NCI-H748 (cell line): ENCODE measurements around the gene NUCB1.

Experiments used
- DNase-seq: peaks from one replicate; lab custom pipeline; 2025; ENCODE audit not compliant: unreplicated experiment; lab: John Stamatoyannopoulos, UW

The NUCB1 gene

GRCh38 chr19:48933382-48933932 is 33.3 kb downstream of the NUCB1 start, which contains the start of gene DHDH:
Gene DHDH, plus strand, starts transcription at chr19:48933699. Its CDS starts 23 bp downstream, at chr19:48933722.
- peak; percentile 99 for DNase-seq

- DNase-seq: no peak
These were observed 34.7 kb downstream of the NUCB1 start for GRCh38 chr19:48934837-48935236.

GRCh38 chr19:48935864-48936263 is 35.8 kb downstream of the NUCB1 start:
- no peak for DNase-seq

DNA sequence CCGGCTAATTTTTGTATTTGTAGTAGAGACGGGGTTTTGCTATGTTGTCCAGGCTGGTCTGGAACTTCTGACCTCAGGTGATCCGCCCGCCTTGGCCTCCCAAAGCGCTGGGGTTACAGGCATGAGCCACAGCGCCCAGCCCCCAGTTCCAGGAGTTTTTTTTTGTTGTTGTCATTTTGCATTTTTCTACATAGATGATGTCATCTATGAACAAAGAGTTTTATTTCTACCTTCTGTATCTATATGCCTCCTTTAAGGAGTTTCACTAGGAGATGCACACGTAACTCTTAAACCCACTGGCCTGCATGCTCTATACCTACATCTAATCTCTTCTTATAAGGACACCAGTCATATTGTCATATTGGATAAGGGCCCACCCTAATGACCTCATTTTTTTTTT is 38.1 kb downstream of the NUCB1 start:
- DNase-seq: no peak

DNA sequence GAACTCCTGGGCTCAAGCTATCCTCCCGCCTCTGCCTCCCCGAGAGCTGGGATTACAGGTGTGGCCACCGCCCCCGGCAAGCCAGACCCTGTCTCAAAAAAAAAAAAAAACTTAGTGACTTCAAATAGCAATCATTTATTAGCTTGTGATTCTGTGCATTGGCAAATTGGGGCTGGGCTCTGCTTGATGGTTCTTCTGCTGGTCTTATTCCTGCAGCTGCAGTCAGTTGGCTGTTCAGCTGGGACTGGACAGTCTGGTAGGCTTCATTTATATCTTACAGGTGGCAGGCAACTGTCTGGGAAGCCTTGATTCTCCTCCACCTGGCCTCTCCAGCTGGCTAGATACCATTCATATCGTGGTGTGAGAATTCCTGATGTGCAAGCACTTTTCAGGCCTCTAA is 40.8 kb downstream of the NUCB1 start:
- no peak for DNase-seq

DNA sequence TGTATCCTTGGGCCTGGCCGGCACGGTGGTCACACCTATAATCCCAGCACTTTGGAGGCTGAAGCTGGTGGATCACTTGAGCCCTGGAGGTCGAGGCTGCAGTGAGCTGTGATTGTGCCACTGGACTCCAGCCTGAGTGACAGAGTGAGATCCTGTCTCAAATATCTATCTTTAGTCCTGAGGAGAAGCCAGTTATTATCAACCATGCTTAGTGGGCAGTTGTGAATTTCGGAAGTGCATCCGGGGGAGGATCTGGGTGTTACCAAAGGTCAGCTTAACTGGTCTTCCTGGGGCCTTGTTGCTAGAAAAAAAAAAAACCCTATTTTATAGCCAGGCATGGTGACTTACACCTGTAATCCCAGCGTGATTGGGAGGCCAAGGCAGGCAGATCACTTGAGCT is 43.0 kb downstream of the NUCB1 start:
- no peak for DNase-seq

GRCh38 chr19:48945415-48945814 is 45.3 kb downstream of the NUCB1 start:
- DNase-seq: no peak

DNA sequence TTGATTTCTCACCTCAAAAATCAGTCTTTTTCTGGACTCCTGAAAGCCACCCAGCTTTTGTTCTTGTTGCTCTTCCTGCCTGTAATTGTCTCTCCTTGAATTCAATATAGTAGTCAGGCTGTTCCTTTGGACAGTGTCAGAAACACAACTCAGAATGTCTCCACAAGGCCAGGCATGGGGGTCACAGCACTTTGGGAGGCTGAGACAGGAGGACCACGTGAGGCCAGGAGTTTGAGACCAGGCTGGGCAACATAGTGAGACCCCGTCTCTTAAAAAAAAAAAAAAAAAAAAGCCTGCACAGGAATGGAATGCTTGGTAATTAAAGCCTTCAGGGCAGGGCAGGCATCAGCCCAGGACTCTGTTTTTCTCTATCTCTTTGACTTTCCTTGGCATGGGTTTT is 45.7 kb downstream of the NUCB1 start:
- DNase-seq: no peak

DNA sequence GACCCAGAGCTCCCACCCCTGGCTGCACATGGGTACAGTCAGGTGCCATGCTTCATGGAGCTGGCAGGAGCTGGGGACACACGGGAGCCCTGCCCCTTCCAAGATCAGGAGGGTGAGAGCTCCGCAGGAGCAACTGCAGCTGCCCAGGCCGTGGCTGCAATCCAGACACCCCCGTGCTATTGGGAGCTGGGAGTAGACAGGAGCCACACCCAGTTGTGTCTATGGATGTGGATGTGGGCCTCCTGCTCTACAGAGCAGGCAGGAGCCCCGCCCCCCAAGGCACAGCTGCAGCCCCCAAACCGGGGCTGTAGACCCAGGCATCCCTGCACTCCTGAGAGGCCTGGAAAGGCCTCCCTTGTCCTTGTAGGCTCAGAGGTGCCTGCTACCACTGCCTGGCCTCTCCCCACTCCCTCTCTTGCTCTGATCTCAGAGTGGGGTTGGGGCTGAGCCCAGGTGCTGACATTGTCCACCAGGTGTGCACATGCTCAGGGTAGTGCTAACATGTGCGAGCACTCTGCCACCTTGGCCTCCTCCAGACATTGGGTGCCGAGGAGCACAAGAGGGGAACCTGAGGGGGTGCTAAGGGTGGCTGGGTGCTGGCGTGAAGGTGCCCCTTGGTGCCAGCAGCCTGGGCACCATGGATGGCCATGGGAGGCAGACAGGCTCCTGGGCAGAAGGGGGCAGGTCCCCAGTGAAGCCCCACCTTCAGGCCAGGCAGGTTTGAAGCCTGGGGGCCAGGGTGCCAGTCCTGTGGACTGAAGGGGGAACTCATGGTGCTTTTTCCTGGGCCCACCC is 46.5 kb downstream of the NUCB1 start:
- no peak for DNase-seq

GRCh38 chr19:48947258-48947542 is 47.1 kb downstream of the NUCB1 start:
- no peak for DNase-seq

DNA sequence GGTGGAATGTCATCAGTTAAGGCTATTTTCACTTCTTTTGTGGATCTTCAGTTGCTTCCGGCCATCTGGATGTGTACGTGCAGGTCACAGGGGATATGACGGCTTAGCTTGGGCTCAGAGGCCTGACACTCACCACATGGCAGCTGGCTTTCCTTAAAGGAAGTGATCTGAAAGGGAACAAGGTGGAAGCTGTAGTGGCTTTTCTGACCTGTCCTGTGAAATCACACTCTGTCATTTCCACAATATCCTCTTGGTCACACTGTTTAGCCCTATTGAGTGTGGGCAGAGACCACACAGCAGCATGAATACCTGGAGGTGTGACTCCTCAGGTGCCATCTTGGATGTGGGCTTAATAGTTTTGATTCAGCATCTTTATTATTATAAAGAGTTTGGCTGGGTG is 50.0 kb downstream of the NUCB1 start:
- no peak for DNase-seq

- DNase-seq: no peak
These were observed 50.9 kb downstream of the NUCB1 start for GRCh38 chr19:48950830-48951519.

DNA sequence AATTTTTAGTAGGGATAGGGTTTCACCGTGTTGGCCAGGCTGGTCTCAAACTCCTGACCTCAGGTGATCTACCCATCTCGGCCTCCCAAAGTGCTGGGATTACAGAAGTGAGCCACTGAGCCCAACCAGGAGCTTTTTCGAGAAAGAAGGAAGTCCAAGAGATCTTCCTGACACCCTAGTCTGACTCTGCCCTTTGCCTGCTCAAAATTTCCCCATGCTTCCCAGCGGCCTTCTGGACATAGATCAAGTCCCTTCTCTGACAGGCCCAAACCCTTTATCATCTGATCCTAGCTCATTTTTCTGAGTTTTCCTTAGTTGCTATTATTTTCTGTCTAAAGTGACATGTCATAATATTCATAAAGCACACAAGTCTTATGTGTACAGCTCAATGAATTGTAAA is 53.0 kb downstream of the NUCB1 start:
- DNase-seq: no peak

- DNase-seq: no peak
These were observed 54.0 kb downstream of the NUCB1 start for GRCh38 chr19:48953990-48954594.

- peak; percentile 100 for DNase-seq
These were observed 54.6 kb downstream of the NUCB1 start, which contains the start of gene BAX for GRCh38 chr19:48954595-48955307. Gene BAX, plus strand, starts transcription at chr19:48954875. Its CDS starts 54 bp downstream, at chr19:48954929.

- no peak for DNase-seq
These were observed 55.3 kb downstream of the NUCB1 start for GRCh38 chr19:48955308-48955958.

GRCh38 chr19:48958006-48958405 is 57.9 kb downstream of the NUCB1 start:
- no peak for DNase-seq

GRCh38 chr19:48959341-48960239 is 59.5 kb downstream of the NUCB1 start:
- DNase-seq: no peak

GRCh38 chr19:48961051-48961649 is 61.0 kb downstream of the NUCB1 start:
- DNase-seq: no peak
